Ecto neural progenitor cell (in vitro differentiated cells): ENCODE data around the gene PLSCR1.
"Not testable (repeated sequence)": the region's sequence is repeated elsewhere in the genome, so short reads cannot be mapped to it uniquely, and the experiment has no call there.

Source experiments
- DNase-seq: peaks from one replicate; pipeline ENCODE4 v3.0.0-alpha.2; 2018; ENCODE audit warnings: low spot score

Gene PLSCR1

GRCh38 chr3:146550070-146550615, 5.7 kb upstream of the PLSCR1 start:
- DNase-seq, result no peak

GRCh38 chr3:146547235-146547835, 2.9 kb upstream of the PLSCR1 start:
- no peak for DNase-seq

GRCh38 chr3:146546366-146546965, 2.1 kb upstream of the PLSCR1 start:
- no peak for DNase-seq

- DNase-seq, result no peak
Observed at GRCh38 chr3:146544929-146545528, 622 bp upstream of the PLSCR1 start.

- no peak for DNase-seq
Observed at GRCh38 chr3:146543461-146544001, 876 bp downstream of the PLSCR1 start.

GRCh38 chr3:146542978-146543377, 1.4 kb downstream of the PLSCR1 start:
- DNase-seq, result no peak

- no peak for DNase-seq
Observed at GRCh38 chr3:146542179-146542578, 2.2 kb downstream of the PLSCR1 start.

- DNase-seq, result no peak
Observed at GRCh38 chr3:146540978-146541377, 3.4 kb downstream of the PLSCR1 start.

GRCh38 chr3:146540236-146540635, 4.2 kb downstream of the PLSCR1 start:
- DNase-seq, result no peak

- DNase-seq, result no peak
Observed at GRCh38 chr3:146539315-146539714, 5.1 kb downstream of the PLSCR1 start.

GRCh38 chr3:146537603-146538002, 6.8 kb downstream of the PLSCR1 start:
- no peak for DNase-seq

- no peak for DNase-seq
Observed at GRCh38 chr3:146536681-146537080, 7.7 kb downstream of the PLSCR1 start.

- DNase-seq, result no peak
Observed at GRCh38 chr3:146532406-146532805, 12.0 kb downstream of the PLSCR1 start.

- no peak for DNase-seq
Observed at GRCh38 chr3:146530609-146531008, 13.8 kb downstream of the PLSCR1 start.

GRCh38 chr3:146529021-146529420, 15.4 kb downstream of the PLSCR1 start:
- DNase-seq, result no peak

GRCh38 chr3:146524961-146525360, 19.4 kb downstream of the PLSCR1 start:
- no peak for DNase-seq

- no peak for DNase-seq
Observed at GRCh38 chr3:146523531-146523930, 20.9 kb downstream of the PLSCR1 start.

GRCh38 chr3:146522174-146523158, 21.9 kb downstream of the PLSCR1 start:
- DNase-seq, result not testable (repeated sequence)

GRCh38 chr3:146521394-146521793, 23.0 kb downstream of the PLSCR1 start:
- DNase-seq, result no peak

- no peak for DNase-seq
Observed at GRCh38 chr3:146519810-146520209, 24.6 kb downstream of the PLSCR1 start.

GRCh38 chr3:146517684-146518435, 26.5 kb downstream of the PLSCR1 start:
- no peak for DNase-seq
